ENCODE data around the gene TELO2.

GRCh38 chr16:1469693-1470201 lies 23.4 kb upstream of the TELO2 start:
- TF ChIP-seq POLR2A (IDR thresholded peaks at IDR 0.05) (no peak), CTCF (IDR thresholded peaks at IDR 0.05) (no peak)
